ENCODE measurements around the gene PNMA8A. TPM values are rescaled to one million over a fixed set of nuclear protein-coding genes. Genes with fewer than 3 reads are reported as not detected.

PNMA8A gene
- total and polyA plus RNA-seq, 4 donors, result 0.37 to 13.1 (median 5.4) TPM

DNA sequence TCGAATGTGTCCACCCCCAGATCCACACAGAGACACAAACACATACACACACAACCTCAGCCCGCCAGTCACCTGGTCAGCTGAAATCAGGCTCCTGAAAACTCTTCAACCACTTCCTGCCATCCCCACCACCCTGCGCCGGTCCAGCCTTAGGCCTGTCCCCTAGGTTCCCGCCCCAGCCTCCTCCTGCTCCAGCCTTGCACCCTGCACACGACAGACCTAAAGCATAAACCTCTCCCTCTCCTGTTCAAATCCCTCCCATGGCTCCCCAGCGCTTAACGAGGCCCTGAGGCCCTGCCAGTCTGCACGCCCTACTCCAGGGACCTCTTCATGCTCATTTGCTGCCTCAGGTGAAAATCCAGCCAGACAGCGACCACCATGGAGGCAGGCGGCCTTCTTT lies 17.2 kb upstream of the PNMA8A start:
- H3K9me3 ChIP-seq (ENCODE audit: control insufficient read depth in 4 of 4, insufficient read depth in 3 of 4, low read length in 3 of 4), result peaks cover 0 to 5% (median 0%) of the 10 kb centered on the region in 4 donors
- 33 to 47% methylated on average over 11 of the region's 11 CpGs for WGBS, 2 donors
- DNase-seq, result no peak
- no peaks in the 10 kb centered on the region for H3K36me3 ChIP-seq (ENCODE audit: control insufficient read depth in 4 of 4, insufficient read depth in 4 of 4, low read length in 4 of 4)
- ATAC-seq (ENCODE audit: insufficient read depth, low FRiP score), result no peak
- peaks cover 2 to 43% (median 9%) of the 10 kb centered on the region in 3 donors for H3K27me3 ChIP-seq (ENCODE audit: control insufficient read depth in 3 of 3, insufficient read depth in 3 of 3, low read length in 2 of 3)
- H3K27ac ChIP-seq (ENCODE audit: low read depth in 1 of 2, low read length in 1 of 2), result no peak overlapping the region
- no peak overlapping the region for H3K9ac ChIP-seq (ENCODE audit: insufficient read depth in 1 of 2, low read length in 2 of 2)
- H3K4me3 ChIP-seq, result no peak overlapping the region
- TF ChIP-seq, protein P1, sequence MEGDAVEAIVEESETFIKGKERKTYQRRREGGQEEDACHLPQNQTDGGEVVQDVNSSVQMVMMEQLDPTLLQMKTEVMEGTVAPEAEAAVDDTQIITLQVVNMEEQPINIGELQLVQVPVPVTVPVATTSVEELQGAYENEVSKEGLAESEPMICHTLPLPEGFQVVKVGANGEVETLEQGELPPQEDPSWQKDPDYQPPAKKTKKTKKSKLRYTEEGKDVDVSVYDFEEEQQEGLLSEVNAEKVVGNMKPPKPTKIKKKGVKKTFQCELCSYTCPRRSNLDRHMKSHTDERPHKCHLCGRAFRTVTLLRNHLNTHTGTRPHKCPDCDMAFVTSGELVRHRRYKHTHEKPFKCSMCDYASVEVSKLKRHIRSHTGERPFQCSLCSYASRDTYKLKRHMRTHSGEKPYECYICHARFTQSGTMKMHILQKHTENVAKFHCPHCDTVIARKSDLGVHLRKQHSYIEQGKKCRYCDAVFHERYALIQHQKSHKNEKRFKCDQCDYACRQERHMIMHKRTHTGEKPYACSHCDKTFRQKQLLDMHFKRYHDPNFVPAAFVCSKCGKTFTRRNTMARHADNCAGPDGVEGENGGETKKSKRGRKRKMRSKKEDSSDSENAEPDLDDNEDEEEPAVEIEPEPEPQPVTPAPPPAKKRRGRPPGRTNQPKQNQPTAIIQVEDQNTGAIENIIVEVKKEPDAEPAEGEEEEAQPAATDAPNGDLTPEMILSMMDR (IDR thresholded peaks at IDR 0.05; ENCODE audit: control extremely low read depth, extremely low read depth), result no peak
- H3K4me1 ChIP-seq (ENCODE audit: control insufficient read depth in 5 of 5, insufficient read depth in 5 of 5, low read length in 5 of 5), result peaks cover 0 to 28% (median 2%) of the 10 kb centered on the region in 5 donors

- ATAC-seq (ENCODE audit: insufficient read depth, low FRiP score), result peak; percentile 51
- H3K36me3 ChIP-seq (ENCODE audit: control insufficient read depth in 4 of 4, insufficient read depth in 4 of 4, low read length in 4 of 4), result no peaks in the 10 kb centered on the region
- no peak overlapping the region for H3K9ac ChIP-seq (ENCODE audit: insufficient read depth in 1 of 2, low read length in 2 of 2)
- no peak overlapping the region for H3K27ac ChIP-seq (ENCODE audit: low read depth in 1 of 2, low read length in 1 of 2)
- TF ChIP-seq, protein P1 (IDR thresholded peaks at IDR 0.05; ENCODE audit: control extremely low read depth, extremely low read depth), result peak; percentile 89
- peaks cover 0 to 5% (median 0%) of the 10 kb centered on the region in 4 donors for H3K9me3 ChIP-seq (ENCODE audit: control insufficient read depth in 4 of 4, insufficient read depth in 3 of 4, low read length in 3 of 4)
- peak; percentile 87 to 89 (median 89) for DNase-seq
- H3K4me3 ChIP-seq, result no peak overlapping the region
- H3K27me3 ChIP-seq (ENCODE audit: control insufficient read depth in 3 of 3, insufficient read depth in 3 of 3, low read length in 2 of 3), result peaks cover 2 to 42% (median 9%) of the 10 kb centered on the region in 3 donors
- 4 to 5% methylated on average over 38 of the region's 38 CpGs for WGBS, 2 donors
- peaks cover 0 to 27% (median 1%) of the 10 kb centered on the region in 5 donors for H3K4me1 ChIP-seq (ENCODE audit: control insufficient read depth in 5 of 5, insufficient read depth in 5 of 5, low read length in 5 of 5)
These were observed 16.6 kb upstream of the PNMA8A start for GRCh38 chr19:46487802-46488445.

GRCh38 chr19:46487178-46487801 lies 15.9 kb upstream of the PNMA8A start:
- Histone ChIP-seq H3K9me3 (ENCODE audit: control insufficient read depth in 4 of 4, insufficient read depth in 3 of 4, low read length in 3 of 4) (peaks cover 0 to 5% (median 0%) of the 10 kb centered on the region in 4 donors), H3K4me1 (ENCODE audit: control insufficient read depth in 5 of 5, insufficient read depth in 5 of 5, low read length in 5 of 5) (peaks cover 0 to 24% (median 5%) of the 10 kb centered on the region in 5 donors), H3K27me3 (ENCODE audit: control insufficient read depth in 3 of 3, insufficient read depth in 3 of 3, low read length in 2 of 3) (peaks cover 2 to 36% (median 9%) of the 10 kb centered on the region in 3 donors), H3K27ac (ENCODE audit: low read depth in 1 of 2, low read length in 1 of 2) (no peak overlapping the region), H3K36me3 (ENCODE audit: control insufficient read depth in 4 of 4, insufficient read depth in 4 of 4, low read length in 4 of 4) (no peaks in the 10 kb centered on the region), H3K9ac (ENCODE audit: insufficient read depth in 1 of 2, low read length in 2 of 2) (peak overlapping the region in 1 of 2 donors; percentile 61), H3K4me3 (no peak overlapping the region)
- ATAC-seq (ENCODE audit: insufficient read depth, low FRiP score), result no peak
- TF ChIP-seq, protein P1 (IDR thresholded peaks at IDR 0.05; ENCODE audit: control extremely low read depth, extremely low read depth), result no peak
- 15 to 19% methylated on average over 19 of the region's 19 CpGs for WGBS, 2 donors
- DNase-seq, result peak in 1 of 3 donors; percentile 53

All from lung (tissue), 12 donors.